B cell (primary cell): ENCODE data around the gene FAM217B. TPM values are rescaled to one million over a fixed set of nuclear protein-coding genes. Genes with fewer than 3 reads are reported as not detected.

ENCODE experiments used
- ATAC-seq: fragments of 200-7000 bp; cut with Tn5 transposase; one replicate; pipeline ENCODE4 v1.10.0; 2021; ENCODE audit warnings: low read depth, mild to moderate bottlenecking, moderate number of reproducible peaks, moderate library complexity
- CTCF ChIA-PET: fragments of 350-600 bp; sonication (Branson Sonifier 250); formaldehyde crosslinking; loops from one replicate; lab custom pipeline; 2021; ENCODE audit warnings: antibody characterized with exemption, inconsistent platforms; lab: Charles Lee
- POLR2A ChIA-PET: fragments of 350-600 bp; sonication (Branson Sonifier 250); formaldehyde crosslinking; loops from one replicate; lab custom pipeline; 2021; ENCODE audit warnings: antibody characterized with exemption; lab: Charles Lee
- DNase-seq: peaks from one replicate; pipeline ENCODE4 v3.0.0; 2013
- H2AFZ ChIP-seq: 2 replicates; pipeline ENCODE4 v1.6.1; 2012; ENCODE audit warnings: mild to moderate bottlenecking, low read depth, low read length; ENCODE audit not compliant: insufficient read depth, poor library complexity, severe bottlenecking
- H3K27ac ChIP-seq, 2 donors: 1 replicate in 1 of 2; 2 replicates in 1 of 2; pipeline ENCODE4 v1.5.1; 2012 to 2013; ENCODE audit warnings: low read length in 2 of 2, mild to moderate bottlenecking in 2 of 2, moderate library complexity in 1 of 2
- H3K27me3 ChIP-seq, 4 experiments: fragments of 200-600 bp in 1 of 4; sonication (generic) in 1 of 4; replicated peaks in 1 of 4; 1 replicate in 2 of 4; 2 replicates in 2 of 4; pipeline versions ENCODE4 v1.6.1 to v1.7.0; 2013 to 2016; ENCODE audit warnings: low read length in 3 of 4, mild to moderate bottlenecking in 2 of 4, mixed read lengths in 1 of 4, moderate library complexity in 1 of 4; ENCODE audit not compliant: insufficient read depth in 4 of 4, control insufficient read depth in 3 of 4; ENCODE audit errors: control extremely low read depth in 1 of 4
- H3K36me3 ChIP-seq, 2 experiments: replicated peaks in 1 of 2; 1 replicate in 1 of 2; 2 replicates in 1 of 2; pipeline versions ENCODE4 v1.6.1 to v1.7.1; 2013; ENCODE audit warnings: low read length in 1 of 2; ENCODE audit not compliant: insufficient read depth in 2 of 2, control insufficient read depth in 1 of 2; ENCODE audit errors: control extremely low read depth in 1 of 2, extremely low read depth in 1 of 2
- H3K4me1 ChIP-seq, 2 donors: fragments of 200-600 bp in 1 of 2; sonication (generic) in 1 of 2; 1 replicate in 1 of 2; 2 replicates in 1 of 2; pipeline versions ENCODE4 v1.5.1 to v1.6.1; 2013 to 2017; ENCODE audit warnings: low read length in 2 of 2; ENCODE audit not compliant: control insufficient read depth in 2 of 2, insufficient read depth in 2 of 2
- H3K4me2 ChIP-seq: replicated peaks from 2 replicates; pipeline ENCODE3; 2012; ENCODE audit warnings: mild to moderate bottlenecking, low read depth, low read length; ENCODE audit not compliant: poor library complexity, severe bottlenecking
- H3K4me3 ChIP-seq, 5 experiments: fragments of 200-600 bp in 1 of 5; sonication (generic) in 1 of 5; 1 replicate in 3 of 5; 2 replicates in 2 of 5; pipeline versions ENCODE4 v1.5.1 to v1.7.0; 2011 to 2016; ENCODE audit warnings: low read length in 4 of 5, mild to moderate bottlenecking in 4 of 5, low read depth in 2 of 5, control low read depth in 1 of 5, moderate library complexity in 1 of 5; ENCODE audit not compliant: insufficient read depth in 1 of 5; ENCODE audit errors: control extremely low read depth in 1 of 5, extremely low read depth in 1 of 5
- H3K79me2 ChIP-seq: fragments of 200-600 bp; sonication (generic); one replicate; pipeline ENCODE4 v1.6.0; 2016; ENCODE audit warnings: low read length; ENCODE audit not compliant: control insufficient read depth, insufficient read depth
- H3K9ac ChIP-seq: fragments of 200-600 bp; sonication (generic); 2 replicates; pipeline ENCODE4 v1.6.1; 2017; ENCODE audit warnings: mild to moderate bottlenecking, low read length, moderate library complexity
- H3K9me3 ChIP-seq, 3 donors: one replicate each; pipeline versions ENCODE4 v1.6.1 to v1.7.1; 2013; ENCODE audit warnings: low read length in 2 of 3; ENCODE audit not compliant: control insufficient read depth in 2 of 3, insufficient read depth in 1 of 3; ENCODE audit errors: control extremely low read depth in 1 of 3
- H4K20me1 ChIP-seq: 2 replicates; pipeline ENCODE4 v1.6.0; 2012; ENCODE audit warnings: mild to moderate bottlenecking, low read length; ENCODE audit not compliant: insufficient read depth, control insufficient read depth, poor library complexity, severe bottlenecking
- H3K27ac Mint-ChIP-seq: one replicate; pipeline ENCODE4 v1.8.0; 2021; ENCODE audit warnings: mixed read lengths
- H3K27me3 Mint-ChIP-seq: one replicate; pipeline ENCODE4 v1.8.0; 2021; ENCODE audit warnings: mixed read lengths
- H3K4me1 Mint-ChIP-seq: one replicate; pipeline ENCODE4 v1.8.0; 2021; ENCODE audit warnings: mixed read lengths
- H3K4me3 Mint-ChIP-seq: one replicate; pipeline ENCODE4 v1.8.0; 2021; ENCODE audit warnings: mixed read lengths
- H3K9me3 Mint-ChIP-seq: one replicate; pipeline ENCODE4 v1.8.0; 2022; ENCODE audit warnings: mixed read lengths; ENCODE audit not compliant: insufficient read depth
- CTCF ChIP-seq: fragments of 200-600 bp; IDR thresholded peaks from one replicate; pipeline ENCODE4 v1.8.0; 2022; ENCODE audit warnings: antibody characterized with exemption, mild to moderate bottlenecking
- EZH2 ChIP-seq: IDR thresholded peaks from 2 replicates; pipeline ENCODE4 v1.6.1; 2012; ENCODE audit warnings: borderline replicate concordance, low read depth, mild to moderate bottlenecking, moderate library complexity, low read length; ENCODE audit not compliant: insufficient read depth, poor library complexity, severe bottlenecking
- WGBS: methylation state at CpG from one replicate; pipeline ENCODE4 v1.1.5; 2013; ENCODE audit warnings: missing lambda C conversion rate; ENCODE audit not compliant: insufficient coverage; 5-methylcytosine and 5-hydroxymethylcytosine counted together
- intact Hi-C: fragments of 100-400 bp; cut with micrococcal nuclease; formaldehyde crosslinking; loops from one replicate; pipeline ENCODE4 v1.10.0; 2022
- polyA plus RNA-seq: library from polyadenylated mRNA; depleted of rRNA; stranded (reverse); fragments of >200 nt; gene quantifications from 2 replicates; pipeline ENCODE4 v1.2.3, GENCODE V29; 2012
- total RNA-seq, 2 donors: library from RNA; stranded (reverse); fragments of 120-200 nt in 1 of 2; gene quantifications; 1 replicate in 1 of 2; 2 replicates in 1 of 2; pipeline versions ENCODE4 v1.2.3 to v1.2.4, GENCODE V29; 2013 to 2022

Gene FAM217B
- total and polyA plus RNA-seq, 2 donors (not counting 1 experiment from before 2014, with no cell fraction given), result 3.6 to 34.9 TPM

DNA sequence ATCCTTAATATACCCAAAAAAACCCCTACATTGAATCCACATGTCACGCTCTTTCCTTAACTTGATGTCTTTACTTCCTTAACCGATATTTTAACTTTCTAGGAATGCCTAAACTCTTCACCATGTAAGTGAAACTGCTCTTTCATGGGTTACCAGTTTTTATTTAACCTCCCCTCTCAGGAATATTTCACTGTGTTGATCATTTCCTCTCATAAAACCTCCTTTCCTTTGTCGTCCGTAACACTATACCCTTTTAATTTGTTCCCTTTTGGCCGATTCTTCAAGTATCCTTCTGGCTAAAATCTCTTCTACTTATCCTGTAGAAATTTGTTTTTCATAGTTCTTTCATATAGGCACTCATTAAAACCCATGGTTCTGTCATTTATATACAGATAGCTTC is 31.3 kb upstream of the FAM217B start:
- no peaks in the 10 kb centered on the region for H4K20me1 ChIP-seq
- intact Hi-C loops, result no loop called here
- ATAC-seq (no peak), DNase-seq (no peak)
- Mint-ChIP-seq H3K27me3 (peaks cover 7% of the 10 kb centered on the region), H3K9me3 (no peaks in the 10 kb centered on the region), H3K4me3 (no peak overlapping the region), H3K27ac (no peak overlapping the region), H3K4me1 (peaks cover 4% of the 10 kb centered on the region)
- peaks cover 0 to 3% (median 0%) of the 10 kb centered on the region in 4 experiments for H3K27me3 ChIP-seq
- H3K36me3 ChIP-seq, result no peaks in the 10 kb centered on the region
- no peak overlapping the region for H2AFZ ChIP-seq
- H3K27ac ChIP-seq, result no peak overlapping the region
- ChIA-PET CTCF (no interaction called here), POLR2A (no interaction called here)
- no peak overlapping the region for H3K9ac ChIP-seq
- H3K9me3 ChIP-seq, result no peaks in the 10 kb centered on the region
- H3K79me2 ChIP-seq, result no peaks in the 10 kb centered on the region
- 91% methylated on average over 5 of the region's 5 CpGs for WGBS
- no peaks in the 10 kb centered on the region for H3K4me1 ChIP-seq
- TF ChIP-seq CTCF (no peak), EZH2 (no peak)
- no peak overlapping the region for H3K4me2 ChIP-seq
- H3K4me3 ChIP-seq, result no peak overlapping the region

DNA sequence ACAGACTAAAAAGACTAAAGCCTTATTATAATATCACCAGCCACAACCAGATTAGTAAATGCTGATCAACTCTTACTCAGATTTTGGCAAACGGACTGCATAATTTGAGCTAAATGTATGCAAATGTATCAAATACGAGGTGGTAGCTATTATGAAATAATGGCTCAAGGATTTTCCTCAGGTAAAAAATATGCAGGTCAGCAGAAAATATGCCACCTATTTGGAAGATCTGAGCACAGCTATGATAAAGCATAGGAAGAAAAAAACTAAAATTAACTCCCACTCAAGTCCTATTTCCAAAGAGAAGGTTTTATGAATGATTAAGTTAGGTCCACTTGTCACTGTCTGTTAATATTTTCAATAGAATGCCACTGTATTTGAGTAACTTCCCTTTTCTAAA is 29.1 kb upstream of the FAM217B start:
- Mint-ChIP-seq H3K9me3 (no peaks in the 10 kb centered on the region), H3K27me3 (peaks cover 3% of the 10 kb centered on the region), H3K27ac (no peak overlapping the region), H3K4me1 (peaks cover 4% of the 10 kb centered on the region), H3K4me3 (no peak overlapping the region)
- no peak overlapping the region for H3K4me3 ChIP-seq
- H2AFZ ChIP-seq, result no peak overlapping the region
- ATAC-seq (no peak), DNase-seq (no peak)
- POLR2A ChIA-PET, result no interaction called here
- no peak for TF ChIP-seq EZH2
- no peak for TF ChIP-seq CTCF
- CTCF ChIA-PET, result interaction anchor here (1.8 kb wide), 1 partner anchor 25 kb away, joined by 4 read pairs; no protein-coding TSS in a partner anchor
- no peaks in the 10 kb centered on the region for H3K36me3 ChIP-seq
- H3K4me2 ChIP-seq, result no peak overlapping the region
- H3K27ac ChIP-seq, result no peak overlapping the region
- no peak overlapping the region for H3K9ac ChIP-seq
- no peaks in the 10 kb centered on the region for H4K20me1 ChIP-seq
- no peaks in the 10 kb centered on the region for H3K79me2 ChIP-seq
- H3K27me3 ChIP-seq, result peaks cover 0 to 3% (median 0%) of the 10 kb centered on the region in 4 experiments
- no peaks in the 10 kb centered on the region for H3K4me1 ChIP-seq
- no CpG with 5 or more reads among the region's 2 CpGs for WGBS
- intact Hi-C loops, result no loop called here
- no peaks in the 10 kb centered on the region for H3K9me3 ChIP-seq
